ENCODE results near the gene RYR2. TPM values are rescaled to one million over a fixed set of nuclear protein-coding genes. Genes with fewer than 3 reads are reported as not detected.

RYR2 gene
- total RNA-seq, 4 donors from 2014 or later: 1.2 to 7.0 (median 2.5) TPM

- TF ChIP-seq EP300 (IDR thresholded peaks at IDR 0.05; ENCODE audit: low read depth) (no peak), POLR2AphosphoS5 (IDR thresholded peaks at IDR 0.05) (no peak), POLR2A (IDR thresholded peaks at IDR 0.05) (no peak)
- TF ChIP-seq, protein P1, sequence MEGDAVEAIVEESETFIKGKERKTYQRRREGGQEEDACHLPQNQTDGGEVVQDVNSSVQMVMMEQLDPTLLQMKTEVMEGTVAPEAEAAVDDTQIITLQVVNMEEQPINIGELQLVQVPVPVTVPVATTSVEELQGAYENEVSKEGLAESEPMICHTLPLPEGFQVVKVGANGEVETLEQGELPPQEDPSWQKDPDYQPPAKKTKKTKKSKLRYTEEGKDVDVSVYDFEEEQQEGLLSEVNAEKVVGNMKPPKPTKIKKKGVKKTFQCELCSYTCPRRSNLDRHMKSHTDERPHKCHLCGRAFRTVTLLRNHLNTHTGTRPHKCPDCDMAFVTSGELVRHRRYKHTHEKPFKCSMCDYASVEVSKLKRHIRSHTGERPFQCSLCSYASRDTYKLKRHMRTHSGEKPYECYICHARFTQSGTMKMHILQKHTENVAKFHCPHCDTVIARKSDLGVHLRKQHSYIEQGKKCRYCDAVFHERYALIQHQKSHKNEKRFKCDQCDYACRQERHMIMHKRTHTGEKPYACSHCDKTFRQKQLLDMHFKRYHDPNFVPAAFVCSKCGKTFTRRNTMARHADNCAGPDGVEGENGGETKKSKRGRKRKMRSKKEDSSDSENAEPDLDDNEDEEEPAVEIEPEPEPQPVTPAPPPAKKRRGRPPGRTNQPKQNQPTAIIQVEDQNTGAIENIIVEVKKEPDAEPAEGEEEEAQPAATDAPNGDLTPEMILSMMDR (IDR thresholded peaks at IDR 0.05): no peak
- Histone ChIP-seq H3K27me3 (no peaks in the 10 kb centered on the region), H3K4me1 (no peaks in the 10 kb centered on the region), H3K9me3 (no peaks in the 10 kb centered on the region), H3K4me3 (no peak overlapping the region), H3K27ac (no peak overlapping the region), H3K36me3 (no peaks in the 10 kb centered on the region)
- in situ Hi-C loops (cut with MboI; ENCODE audit: low pct_ligation_motif_present in 1 of 4, low pct_unique_long_range_greater_than_20kb in 1 of 4, low sequenced_read_pairs in 3 of 4): no loop called here
- DNase-seq: no peak
- 56 to 88% methylated on average over 2 of the region's 2 CpGs for WGBS, 2 donors (ENCODE audit: low coverage in 1 of 2)
- intact Hi-C loops (cut with DNase I; ENCODE audit: low total_unique reads): no loop called here
These were observed 613.8 kb downstream of the RYR2 start for GRCh38 chr1:237655778-237656177.

- in situ Hi-C loops (cut with MboI; ENCODE audit: low pct_ligation_motif_present in 1 of 4, low pct_unique_long_range_greater_than_20kb in 1 of 4, low sequenced_read_pairs in 3 of 4) (no loop called here), intact Hi-C loops (cut with DNase I; ENCODE audit: low total_unique reads) (no loop called here)
- Histone ChIP-seq H3K27me3 (no peaks in the 10 kb centered on the region), H3K4me3 (no peak overlapping the region), H3K4me1 (no peaks in the 10 kb centered on the region), H3K36me3 (no peaks in the 10 kb centered on the region), H3K27ac (no peak overlapping the region), H3K9me3 (no peaks in the 10 kb centered on the region)
- WGBS, 2 donors (ENCODE audit: low coverage in 1 of 2): 71 to 78% methylated on average over 2 to 5 of the region's 5 CpGs
- TF ChIP-seq POLR2A (IDR thresholded peaks at IDR 0.05) (no peak), EP300 (IDR thresholded peaks at IDR 0.05; ENCODE audit: low read depth) (no peak), POLR2AphosphoS5 (IDR thresholded peaks at IDR 0.05) (no peak)
- TF ChIP-seq, protein P1 (IDR thresholded peaks at IDR 0.05): no peak
- no peak for DNase-seq
These were observed 622.4 kb downstream of the RYR2 start for GRCh38 chr1:237664348-237664747.

DNA sequence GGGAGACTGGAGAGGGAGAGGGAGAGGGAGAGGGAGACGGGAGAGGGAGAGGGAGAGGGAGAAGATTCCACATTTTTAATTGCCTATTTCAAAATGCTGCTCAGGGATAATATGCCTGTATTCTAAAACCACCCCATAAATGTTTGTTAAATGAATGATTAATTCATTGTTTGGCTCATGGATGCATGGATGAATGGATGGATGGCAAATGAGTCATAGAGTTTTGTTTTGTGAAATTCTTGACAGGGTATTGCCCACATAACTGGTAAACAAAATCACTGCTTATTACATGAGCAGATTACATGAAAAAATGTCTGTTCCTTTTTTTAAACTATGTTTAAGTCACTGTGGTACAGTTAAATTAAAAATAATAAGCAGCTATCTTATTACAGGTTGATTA is 628.3 kb downstream of the RYR2 start:
- H3K27me3 ChIP-seq: no peaks in the 10 kb centered on the region
- H3K36me3 ChIP-seq: no peaks in the 10 kb centered on the region
- in situ Hi-C loops (cut with MboI; ENCODE audit: low pct_ligation_motif_present in 1 of 4, low pct_unique_long_range_greater_than_20kb in 1 of 4, low sequenced_read_pairs in 3 of 4) (no loop called here), intact Hi-C loops (cut with DNase I; ENCODE audit: low total_unique reads) (no loop called here)
- WGBS, 2 donors (ENCODE audit: low coverage in 1 of 2): 100% methylated on average over 1 of the region's 1 CpG
- TF ChIP-seq POLR2A (IDR thresholded peaks at IDR 0.05) (no peak), EP300 (IDR thresholded peaks at IDR 0.05; ENCODE audit: low read depth) (no peak), POLR2AphosphoS5 (IDR thresholded peaks at IDR 0.05) (no peak)
- TF ChIP-seq, protein P1 (IDR thresholded peaks at IDR 0.05): no peak
- H3K4me3 ChIP-seq: no peak overlapping the region
- no peaks in the 10 kb centered on the region for H3K9me3 ChIP-seq
- H3K4me1 ChIP-seq: no peaks in the 10 kb centered on the region
- DNase-seq: no peak
- H3K27ac ChIP-seq: no peak overlapping the region

DNA sequence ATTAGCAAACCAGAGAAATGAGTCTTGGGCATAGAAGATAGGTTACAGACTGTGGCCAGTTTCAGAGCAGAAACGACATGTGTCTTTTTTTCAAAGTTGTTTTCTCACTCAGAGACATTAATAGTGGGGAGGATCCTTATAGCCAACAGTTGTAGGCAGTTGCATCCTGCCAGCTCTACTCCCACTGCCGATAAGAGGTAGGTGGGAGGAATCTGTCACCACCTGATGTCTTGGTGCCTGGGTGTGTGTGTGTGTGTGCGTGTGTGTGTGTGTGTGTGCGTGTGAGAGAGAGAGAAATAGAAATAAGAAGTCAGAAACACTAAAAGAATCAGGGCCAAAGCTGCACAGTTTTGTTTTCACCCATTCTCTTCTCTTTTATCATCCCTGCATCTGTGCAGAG is 629.3 kb downstream of the RYR2 start:
- 59 to 82% methylated on average over 3 to 4 of the region's 4 CpGs for WGBS, 2 donors (ENCODE audit: low coverage in 1 of 2)
- Histone ChIP-seq H3K4me1 (no peaks in the 10 kb centered on the region), H3K9me3 (no peaks in the 10 kb centered on the region), H3K4me3 (no peak overlapping the region), H3K36me3 (no peaks in the 10 kb centered on the region), H3K27me3 (no peaks in the 10 kb centered on the region), H3K27ac (no peak overlapping the region)
- in situ Hi-C loops (cut with MboI; ENCODE audit: low pct_ligation_motif_present in 1 of 4, low pct_unique_long_range_greater_than_20kb in 1 of 4, low sequenced_read_pairs in 3 of 4): no loop called here
- no peak for TF ChIP-seq POLR2A (IDR thresholded peaks at IDR 0.05)
- intact Hi-C loops (cut with DNase I; ENCODE audit: low total_unique reads): no loop called here
- DNase-seq: no peak

GRCh38 chr1:237671935-237672334 is 630.0 kb downstream of the RYR2 start:
- no peak for DNase-seq
- intact Hi-C loops (cut with DNase I; ENCODE audit: low total_unique reads): no loop called here
- in situ Hi-C loops (cut with MboI; ENCODE audit: low pct_ligation_motif_present in 1 of 4, low pct_unique_long_range_greater_than_20kb in 1 of 4, low sequenced_read_pairs in 3 of 4): no loop called here
- Histone ChIP-seq H3K9me3 (no peaks in the 10 kb centered on the region), H3K4me1 (no peaks in the 10 kb centered on the region), H3K27ac (no peak overlapping the region), H3K4me3 (no peak overlapping the region), H3K36me3 (no peaks in the 10 kb centered on the region), H3K27me3 (no peaks in the 10 kb centered on the region)
- WGBS, 2 donors (ENCODE audit: low coverage in 1 of 2): 65 to 75% methylated on average over 4 to 6 of the region's 6 CpGs
- TF ChIP-seq POLR2A (IDR thresholded peaks at IDR 0.05) (no peak), EP300 (IDR thresholded peaks at IDR 0.05; ENCODE audit: low read depth) (no peak), POLR2AphosphoS5 (IDR thresholded peaks at IDR 0.05) (no peak)
- TF ChIP-seq, protein P1 (IDR thresholded peaks at IDR 0.05): no peak
